ENCODE data around the gene CMBL.

GRCh38 chr5:10248378-10249260 is 59.1 kb downstream of the CMBL start:
- no peak for TF ChIP-seq POLR2A (IDR thresholded peaks at IDR 0.05)
- TF ChIP-seq CTCF (IDR thresholded peaks at IDR 0.05): no peak
